ENCODE results near the gene TBX15.

DNA sequence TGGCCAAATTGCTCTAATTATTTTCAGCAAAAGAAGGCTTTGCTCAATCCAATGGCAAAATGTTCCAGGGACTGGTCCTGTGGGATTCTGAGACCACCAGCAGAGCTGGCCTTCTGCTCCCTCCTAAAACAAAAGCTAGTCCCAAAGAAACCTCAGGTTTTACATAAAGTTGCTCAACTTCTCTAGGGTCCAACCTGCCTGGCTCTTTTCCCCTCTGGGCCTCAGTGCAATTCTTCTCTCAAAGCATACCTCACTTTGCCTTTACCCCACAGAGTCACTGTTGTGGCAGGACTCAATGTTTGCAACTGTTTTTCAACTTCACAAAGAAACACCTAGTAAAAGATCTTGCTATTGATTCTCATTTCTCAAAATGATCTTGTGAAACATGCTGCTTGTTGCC, 39.8 kb downstream of the TBX15 start:
- no peak for TF ChIP-seq ARNTL (CRISPR knock-in tag; IDR thresholded peaks at IDR 0.05; ENCODE audit: borderline replicate concordance, low read depth)
- TF ChIP-seq, protein P1, sequence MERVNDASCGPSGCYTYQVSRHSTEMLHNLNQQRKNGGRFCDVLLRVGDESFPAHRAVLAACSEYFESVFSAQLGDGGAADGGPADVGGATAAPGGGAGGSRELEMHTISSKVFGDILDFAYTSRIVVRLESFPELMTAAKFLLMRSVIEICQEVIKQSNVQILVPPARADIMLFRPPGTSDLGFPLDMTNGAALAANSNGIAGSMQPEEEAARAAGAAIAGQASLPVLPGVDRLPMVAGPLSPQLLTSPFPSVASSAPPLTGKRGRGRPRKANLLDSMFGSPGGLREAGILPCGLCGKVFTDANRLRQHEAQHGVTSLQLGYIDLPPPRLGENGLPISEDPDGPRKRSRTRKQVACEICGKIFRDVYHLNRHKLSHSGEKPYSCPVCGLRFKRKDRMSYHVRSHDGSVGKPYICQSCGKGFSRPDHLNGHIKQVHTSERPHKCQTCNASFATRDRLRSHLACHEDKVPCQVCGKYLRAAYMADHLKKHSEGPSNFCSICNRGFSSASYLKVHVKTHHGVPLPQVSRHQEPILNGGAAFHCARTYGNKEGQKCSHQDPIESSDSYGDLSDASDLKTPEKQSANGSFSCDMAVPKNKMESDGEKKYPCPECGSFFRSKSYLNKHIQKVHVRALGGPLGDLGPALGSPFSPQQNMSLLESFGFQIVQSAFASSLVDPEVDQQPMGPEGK (CRISPR knock-in tag; IDR thresholded peaks at IDR 0.05; ENCODE audit: borderline replicate concordance): no peak
- no peak for TF ChIP-seq SNAI2 (CRISPR knock-in tag; IDR thresholded peaks at IDR 0.05)
- no peak for TF ChIP-seq ZNF565 (CRISPR knock-in tag; conservative IDR thresholded peaks at IDR 0.05; ENCODE audit: low read depth)
- TF ChIP-seq TCF4 (CRISPR knock-in tag; IDR thresholded peaks at IDR 0.05; ENCODE audit: borderline replicate concordance): no peak
- TF ChIP-seq ZFP30 (CRISPR knock-in tag; IDR thresholded peaks at IDR 0.05): no peak
- no peak for TF ChIP-seq PPARA (CRISPR knock-in tag; IDR thresholded peaks at IDR 0.05; ENCODE audit: borderline replicate concordance)
